HepG2 (cell line): Measurements from ENCODE around the gene IBSP. TPM values are rescaled to one million over a fixed set of nuclear protein-coding genes. Genes with fewer than 3 reads are reported as not detected.

Experiments used
- ATAC-seq: fragments of 200-7000 bp; cut with Tn5 transposase; 3 replicates; pipeline ENCODE4 v1.9.1; 2020; ENCODE audit warnings: mild to moderate bottlenecking, moderate library complexity
- BruUV-seq: library from RNA; stranded (reverse); fragments of 400-500 nt; replicated peaks from 2 replicates; lab custom pipeline; 2021; lab: Mats Ljungman, UMichigan
- CTCF ChIA-PET: fragments of 300-600 bp; formaldehyde crosslinking; extraction: SDS; loops from one replicate; lab custom pipeline; 2021; ENCODE audit warnings: low total read pairs, inconsistent platforms, low intra/inter-chr PET ratio; lab: Yijun Ruan, JAX
- POLR2A ChIA-PET: fragments of 350-600 bp; sonication (Branson Sonifier 250); formaldehyde crosslinking; loops from one replicate; lab custom pipeline; 2020; ENCODE audit warnings: antibody characterized with exemption, inconsistent platforms; lab: Yijun Ruan, JAX
- DNase-seq: peaks from one replicate; pipeline ENCODE4 v3.0.0-alpha.2; 2015; ENCODE audit warnings: low spot score
- FAIRE-seq: peaks from 3 replicates; lab custom pipeline; 2011; peaks lifted over from hg19 to GRCh38; lab: Jason Lieb, UNC
- H2AFZ ChIP-seq: one replicate; pipeline ENCODE4 v1.6.1; 2011; ENCODE audit warnings: low read length, inconsistent platforms
- H3K27ac ChIP-seq: fragments of 300-600 bp; 3 replicates; pipeline ENCODE4 v1.8.0; 2011; ENCODE audit warnings: mixed run types, mild to moderate bottlenecking, mixed read lengths, low read length, inconsistent platforms; ENCODE audit not compliant: insufficient read depth; ENCODE audit errors: extremely low read length
- H3K27me3 ChIP-seq, 2 experiments: fragments of 200-600 bp in 1 of 2; 2 replicates in 1 of 2; 3 replicates in 1 of 2; pipeline versions ENCODE4 v1.6.0 to v1.8.0; 2011; ENCODE audit warnings: low read length in 2 of 2, mild to moderate bottlenecking in 2 of 2, moderate library complexity in 2 of 2, inconsistent platforms in 1 of 2; ENCODE audit not compliant: insufficient read depth in 2 of 2, control insufficient read depth in 1 of 2
- H3K36me3 ChIP-seq, 2 experiments: fragments of 200-600 bp in 1 of 2; replicated peaks in 1 of 2; 2 replicates in 1 of 2; 3 replicates in 1 of 2; pipeline versions ENCODE4 v1.5.1 to v1.8.0; 2011; ENCODE audit warnings: low read length in 2 of 2, inconsistent platforms in 1 of 2; ENCODE audit not compliant: insufficient read depth in 2 of 2, control insufficient read depth in 1 of 2
- H3K4me1 ChIP-seq: 2 replicates; pipeline ENCODE4 v1.5.1; 2012; ENCODE audit warnings: low read length, inconsistent platforms; ENCODE audit not compliant: insufficient read depth
- H3K4me2 ChIP-seq: 2 replicates; pipeline ENCODE4 v1.6.0; 2011; ENCODE audit warnings: low read depth, low read length, inconsistent platforms
- H3K4me3 ChIP-seq, 3 experiments: fragments of 200-600 bp in 1 of 3; sonication (generic), shearing (Covaris generic) in 1 of 3; replicated peaks in 1 of 3; 2 replicates each; pipeline ENCODE4 v1.5.1; 2011 to 2016; ENCODE audit warnings: low read length in 3 of 3, inconsistent platforms in 2 of 3, low read depth in 2 of 3, mild to moderate bottlenecking in 2 of 3, control low read depth in 1 of 3, mixed read lengths in 1 of 3; ENCODE audit not compliant: insufficient read depth in 1 of 3
- H3K79me2 ChIP-seq: one replicate; pipeline ENCODE4 v1.6.1; 2011; ENCODE audit warnings: low read length, inconsistent platforms; ENCODE audit not compliant: insufficient read depth
- H3K9ac ChIP-seq: 2 replicates; pipeline ENCODE4 v1.6.0; 2011; ENCODE audit warnings: mild to moderate bottlenecking, low read depth, low read length, inconsistent platforms; ENCODE audit not compliant: insufficient read depth
- H3K9me3 ChIP-seq: 2 replicates; pipeline ENCODE4 v1.5.1; 2012; ENCODE audit warnings: mild to moderate bottlenecking, low read length
- H4K20me1 ChIP-seq: 2 replicates; pipeline ENCODE4 v1.6.0; 2011; ENCODE audit warnings: inconsistent platforms, mild to moderate bottlenecking, low read length, moderate library complexity; ENCODE audit not compliant: insufficient read depth
- GABPB1 ChIP-seq: IDR thresholded peaks from 2 replicates; pipeline ENCODE4 v1.6.1; 2016; ENCODE audit warnings: mild to moderate bottlenecking, missing genetic modification reagents, moderate library complexity, missing compliant biosample characterization
- KAT2B ChIP-seq: fragments of 150-350 bp; IDR thresholded peaks from 2 replicates; pipeline ENCODE4 v1.6.1; 2014; ENCODE audit warnings: low read depth, low read length, borderline replicate concordance
- KLF15 ChIP-seq: sonication (generic); formaldehyde crosslinking; IDR thresholded peaks from 2 replicates; pipeline ENCODE4 v1.8.1; 2023; ENCODE audit warnings: borderline replicate concordance, mild to moderate bottlenecking, inconsistent platforms, missing genetic modification reagents, mixed read lengths
- MBD4 ChIP-seq: IDR thresholded peaks from 2 replicates; pipeline ENCODE4 v1.6.1; 2012; ENCODE audit warnings: low read length, inconsistent platforms, borderline replicate concordance
- PITX1 ChIP-seq: sonication (generic); formaldehyde crosslinking; IDR thresholded peaks from 2 replicates; pipeline ENCODE4 v1.5.1; 2020; ENCODE audit warnings: mild to moderate bottlenecking, missing genetic modification reagents
- RNF219 ChIP-seq: sonication (generic); formaldehyde crosslinking; IDR thresholded peaks from 2 replicates; pipeline ENCODE4 v1.5.0; 2020; ENCODE audit warnings: mild to moderate bottlenecking, missing genetic modification reagents
- STAG1 ChIP-seq: sonication (generic); formaldehyde crosslinking; IDR thresholded peaks from 2 replicates; pipeline ENCODE4 v1.4.0; 2020; ENCODE audit warnings: missing genetic modification reagents
- WIZ ChIP-seq: sonication (generic); formaldehyde crosslinking; IDR thresholded peaks from 2 replicates; pipeline ENCODE4 v1.5.1; 2020; ENCODE audit warnings: mild to moderate bottlenecking, missing genetic modification reagents
- ZNF546 ChIP-seq: sonication (generic); formaldehyde crosslinking; conservative IDR thresholded peaks from 2 replicates; pipeline ENCODE4 v1.8.1; 2023; ENCODE audit warnings: mild to moderate bottlenecking, missing genetic modification reagents
- WGBS: methylation state at CpG from one replicate; pipeline ENCODE4 v1.1.6; 2017; ENCODE audit warnings: low lambda C conversion rate; 5-methylcytosine and 5-hydroxymethylcytosine counted together
- in situ Hi-C: cut with HindIII; loops from 2 replicates; pipeline ENCODE4 v1.10.0; 2017; ENCODE audit warnings: low pct_unique_long_range_greater_than_20kb; ENCODE audit not compliant: extremely low pct_ligation_motif_present
- intact Hi-C: fragments of 100-400 bp; cut with micrococcal nuclease; formaldehyde crosslinking; loops from one replicate; pipeline ENCODE4 v1.10.0; 2022; ENCODE audit not compliant: unreplicated experiment
- polyA plus RNA-seq, 8 experiments: library from polyadenylated mRNA; depleted of rRNA in 3 of 8; stranded (reverse) in 7 of 8; unstranded in 1 of 8; fragments of >200 nt; fragmentation: Illumina TruSeq in 4 of 8; extraction: Trizol in 4 of 8; gene quantifications; 2 replicates each; pipeline versions ENCODE4 v1.2.1 to v1.2.3, GENCODE V29; 2011 to 2016; ENCODE audit warnings: low read depth in 4 of 8, missing spikeins in 1 of 8, mixed read lengths in 1 of 8; ENCODE audit not compliant: insufficient read depth in 1 of 8
- total RNA-seq, 5 experiments: library from RNA; depleted of rRNA; stranded (reverse); fragments of >200 nt; fragmentation: Illumina TruSeq; extraction: Trizol; gene quantifications; 2 replicates each; pipeline ENCODE4 v1.2.3, GENCODE V29; 2016; ENCODE audit warnings: low read depth in 1 of 5

The IBSP gene
- total and polyA plus RNA-seq, 2 of the 13 experiments (the other 11 are each of a cell fraction or from before 2014, with no cell fraction given) = not detected

- H3K79me2 ChIP-seq = no peaks in the 10 kb centered on the region
- WGBS = 4% methylated on average over 3 of the region's 3 CpGs
- POLR2A ChIA-PET = no interaction called here
- no peak overlapping the region for H3K4me3 ChIP-seq
- CTCF ChIA-PET = no interaction called here
- H2AFZ ChIP-seq = no peak overlapping the region
- H3K4me1 ChIP-seq = no peaks in the 10 kb centered on the region
- H3K9ac ChIP-seq = no peak overlapping the region
- H4K20me1 ChIP-seq = no peaks in the 10 kb centered on the region
- intact Hi-C loops = no loop called here
- no peak for TF ChIP-seq KAT2B
- TF ChIP-seq STAG1 (CRISPR knock-in tag) = no peak
- no peak for TF ChIP-seq KLF15 (CRISPR knock-in tag)
- no peak for TF ChIP-seq GABPB1 (CRISPR knock-in tag)
- no peak for TF ChIP-seq WIZ (CRISPR knock-in tag)
- TF ChIP-seq ZNF546 (CRISPR knock-in tag) = no peak
- no peaks in the 10 kb centered on the region for H3K9me3 ChIP-seq
- no peak for DNase-seq
- FAIRE-seq = no peak
- peaks cover 0 to 4% of the 10 kb centered on the region in 2 experiments; a peak in 3 of 5 replicates for H3K27me3 ChIP-seq
- no peak overlapping the region for H3K27ac ChIP-seq
- in situ Hi-C loops = no loop called here
- H3K36me3 ChIP-seq = no peaks in the 10 kb centered on the region
- no peak for ATAC-seq
- no TSS peak for BruUV-seq
- no peak overlapping the region for H3K4me2 ChIP-seq
These were observed 37.0 kb upstream of the IBSP start for GRCh38 chr4:87762311-87762710.

GRCh38 chr4:87781569-87781968 lies 17.8 kb upstream of the IBSP start:
- Histone ChIP-seq H3K27ac (no peak overlapping the region), H3K27me3 (peaks cover 0 to 12% of the 10 kb centered on the region in 2 experiments; a peak in 2 of 5 replicates), H3K36me3 (no peaks in the 10 kb centered on the region), H4K20me1 (no peaks in the 10 kb centered on the region), H3K4me1 (no peaks in the 10 kb centered on the region), H3K4me3 (no peak overlapping the region), H3K79me2 (no peaks in the 10 kb centered on the region), H3K9ac (no peak overlapping the region), H2AFZ (no peak overlapping the region), H3K9me3 (no peaks in the 10 kb centered on the region), H3K4me2 (no peak overlapping the region)
- FAIRE-seq (no peak), DNase-seq (no peak), ATAC-seq (no peak)
- ChIA-PET POLR2A (no interaction called here), CTCF (no interaction called here)
- in situ Hi-C loops = no loop called here
- 0% methylated on average over 2 of the region's 2 CpGs for WGBS
- BruUV-seq = no TSS peak
- intact Hi-C loops = no loop called here
- TF ChIP-seq PITX1 (CRISPR knock-in tag) (no peak), MBD4 (no peak), RNF219 (CRISPR knock-in tag) (no peak)
